ENCODE measurements around the gene HOXA13. TPM values are rescaled to one million over a fixed set of nuclear protein-coding genes. Genes with fewer than 3 reads are reported as not detected.
A peak's percentile ranks its signal among the peaks of the same experiment; 100 is the strongest.

Gene HOXA13
- total RNA-seq, 1 experiment from 2014 or later, result 0.68 TPM

GRCh38 chr7:27173956-27174873 lies 25.7 kb downstream of the HOXA13 start, which contains the start of gene HOXA10:
Gene HOXA10, minus strand, starts transcription at chr7:27174320. Its CDS starts 14 bp downstream, at chr7:27174306.
- peaks cover 2% of the 10 kb centered on the region for H3K27me3 ChIP-seq (replicated peaks; ENCODE audit: control insufficient read depth, insufficient read depth, low read length)
- H3K36me3 ChIP-seq (ENCODE audit: control insufficient read depth, insufficient read depth, low read length), result no peaks in the 10 kb centered on the region
- Mint-ChIP-seq H3K4me3 (ENCODE audit: unreplicated experiment) (peak within 1 kb of the TSS; percentile 74), H3K27ac (ENCODE audit: unreplicated experiment) (no peak within 1 kb of the TSS), H3K9me3 (ENCODE audit: unreplicated experiment) (no peaks in the 10 kb centered on the region), H3K36me3 (ENCODE audit: insufficient read depth, unreplicated experiment) (peaks cover 10% of the 10 kb centered on the region), H3K4me1 (ENCODE audit: low read depth, unreplicated experiment) (peaks cover 11% of the 10 kb centered on the region), H3K27me3 (ENCODE audit: insufficient read depth, unreplicated experiment) (no peaks in the 10 kb centered on the region)
- peak within 1 kb of the TSS; percentile 64 for H3K4me3 ChIP-seq (ENCODE audit: low read depth, low read length)
- H3K9me3 ChIP-seq, result no peaks in the 10 kb centered on the region
- POLR2A ChIA-PET, result no interaction called here
- peak in 1 of 2 experiments; percentile 33 for DNase-seq
- no TSS peak for BruUV-seq (replicated peaks)
- TF ChIP-seq, protein P1, sequence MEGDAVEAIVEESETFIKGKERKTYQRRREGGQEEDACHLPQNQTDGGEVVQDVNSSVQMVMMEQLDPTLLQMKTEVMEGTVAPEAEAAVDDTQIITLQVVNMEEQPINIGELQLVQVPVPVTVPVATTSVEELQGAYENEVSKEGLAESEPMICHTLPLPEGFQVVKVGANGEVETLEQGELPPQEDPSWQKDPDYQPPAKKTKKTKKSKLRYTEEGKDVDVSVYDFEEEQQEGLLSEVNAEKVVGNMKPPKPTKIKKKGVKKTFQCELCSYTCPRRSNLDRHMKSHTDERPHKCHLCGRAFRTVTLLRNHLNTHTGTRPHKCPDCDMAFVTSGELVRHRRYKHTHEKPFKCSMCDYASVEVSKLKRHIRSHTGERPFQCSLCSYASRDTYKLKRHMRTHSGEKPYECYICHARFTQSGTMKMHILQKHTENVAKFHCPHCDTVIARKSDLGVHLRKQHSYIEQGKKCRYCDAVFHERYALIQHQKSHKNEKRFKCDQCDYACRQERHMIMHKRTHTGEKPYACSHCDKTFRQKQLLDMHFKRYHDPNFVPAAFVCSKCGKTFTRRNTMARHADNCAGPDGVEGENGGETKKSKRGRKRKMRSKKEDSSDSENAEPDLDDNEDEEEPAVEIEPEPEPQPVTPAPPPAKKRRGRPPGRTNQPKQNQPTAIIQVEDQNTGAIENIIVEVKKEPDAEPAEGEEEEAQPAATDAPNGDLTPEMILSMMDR (IDR thresholded peaks at IDR 0.05; ENCODE audit: insufficient read depth in 1 of 2, low read depth in 1 of 2, low read length in 1 of 2, severe bottlenecking in 1 of 2, unreplicated experiment in 1 of 2), result no peak
- H3K4me1 ChIP-seq, result peaks cover 12% of the 10 kb centered on the region
- intact Hi-C loops (cut with micrococcal nuclease; ENCODE audit: unreplicated experiment), result no loop called here
- CTCF ChIA-PET, result interaction anchor here (1.1 to 1.6 kb wide), 2 partner anchors 17 to 889 kb away, joined by 4 read pairs; partner anchors contain the start of gene HOXA7

DNA sequence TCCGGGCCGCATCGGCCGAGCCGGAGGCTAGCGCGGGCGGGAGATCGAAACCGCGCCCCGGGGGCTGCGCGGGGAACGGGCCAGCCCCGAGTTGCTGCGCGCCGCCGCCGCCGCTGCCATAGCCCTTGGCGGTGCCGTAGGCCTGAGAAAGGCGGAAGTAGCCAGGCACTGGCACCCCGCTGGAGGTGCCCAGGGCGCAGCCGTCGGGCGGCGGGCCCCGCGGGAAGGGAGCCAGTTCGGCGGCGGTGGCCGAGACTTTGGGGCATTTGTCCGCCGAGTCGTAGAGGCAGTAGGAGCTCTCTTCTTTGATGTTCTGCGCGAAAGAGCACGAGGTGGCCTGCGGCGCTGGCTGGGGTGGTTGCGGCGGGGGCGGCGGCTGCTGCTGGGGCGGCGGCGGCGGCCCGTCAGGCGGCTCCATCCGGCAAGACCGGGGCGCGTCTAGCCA lies 26.4 kb downstream of the HOXA13 start:
- peak; percentile 34 to 62 for DNase-seq
- intact Hi-C loops (cut with micrococcal nuclease; ENCODE audit: unreplicated experiment), result no loop called here
- H3K9me3 Mint-ChIP-seq (ENCODE audit: unreplicated experiment), result no peaks in the 10 kb centered on the region
- H3K4me3 Mint-ChIP-seq (ENCODE audit: unreplicated experiment), result peak overlapping the region; percentile 74
- CTCF ChIA-PET, result interaction anchor here (1.1 to 1.6 kb wide), 2 partner anchors 17 to 889 kb away, joined by 4 read pairs; partner anchors contain the start of gene HOXA7
- peaks cover 14% of the 10 kb centered on the region for H3K36me3 Mint-ChIP-seq (ENCODE audit: insufficient read depth, unreplicated experiment)
- no peak overlapping the region for H3K27ac Mint-ChIP-seq (ENCODE audit: unreplicated experiment)
- Histone ChIP-seq H3K9me3 (no peaks in the 10 kb centered on the region), H3K4me3 (ENCODE audit: low read depth, low read length) (peak overlapping the region; percentile 64), H3K4me1 (peaks cover 12% of the 10 kb centered on the region), H3K36me3 (ENCODE audit: control insufficient read depth, insufficient read depth, low read length) (no peaks in the 10 kb centered on the region), H3K27me3 (replicated peaks; ENCODE audit: control insufficient read depth, insufficient read depth, low read length) (peaks cover 2% of the 10 kb centered on the region)
- TF ChIP-seq, protein P1 (IDR thresholded peaks at IDR 0.05; ENCODE audit: insufficient read depth in 1 of 2, low read depth in 1 of 2, low read length in 1 of 2, severe bottlenecking in 1 of 2, unreplicated experiment in 1 of 2), result no peak
- H3K27me3 Mint-ChIP-seq (ENCODE audit: insufficient read depth, unreplicated experiment), result no peaks in the 10 kb centered on the region
- POLR2A ChIA-PET, result no interaction called here
- peaks cover 11% of the 10 kb centered on the region for H3K4me1 Mint-ChIP-seq (ENCODE audit: low read depth, unreplicated experiment)
- BruUV-seq (replicated peaks), result no TSS peak

DNA sequence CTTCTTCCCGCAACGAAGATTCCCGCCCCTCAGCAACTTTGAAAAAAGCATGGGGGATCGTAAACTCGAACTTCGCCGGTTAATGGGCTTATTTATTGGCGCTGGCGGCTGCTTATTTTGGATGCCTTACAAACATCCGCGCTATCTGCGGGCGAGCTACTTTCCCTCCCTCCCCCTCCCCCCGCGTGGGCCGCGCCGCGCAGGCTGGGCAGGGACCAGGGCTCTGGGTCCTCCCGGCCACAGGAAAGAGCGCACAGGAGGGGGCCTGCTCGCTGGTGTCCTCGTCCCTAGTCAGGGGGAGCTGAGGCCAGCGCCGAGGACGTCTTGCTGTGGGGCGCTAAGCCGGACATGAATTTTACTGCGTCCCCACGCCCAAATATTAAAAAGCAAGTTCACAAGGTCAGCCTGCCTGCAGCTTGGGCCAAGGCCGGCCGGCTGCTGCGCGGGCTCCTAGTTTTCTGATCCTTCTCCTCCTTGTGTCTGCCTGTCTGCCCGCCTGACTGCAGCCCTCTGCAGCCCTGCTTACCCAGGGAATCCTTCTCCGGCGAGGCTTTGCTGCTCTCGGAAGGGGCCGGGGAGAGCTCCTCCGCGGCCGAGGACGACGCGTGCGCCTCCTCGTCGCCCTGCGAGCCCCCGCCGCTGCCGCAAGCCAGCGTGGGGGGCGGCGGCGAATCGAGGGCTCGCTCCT lies 26.9 kb downstream of the HOXA13 start:
- Mint-ChIP-seq H3K27ac (ENCODE audit: unreplicated experiment) (no peak overlapping the region), H3K27me3 (ENCODE audit: insufficient read depth, unreplicated experiment) (no peaks in the 10 kb centered on the region), H3K9me3 (ENCODE audit: unreplicated experiment) (no peaks in the 10 kb centered on the region), H3K4me3 (ENCODE audit: unreplicated experiment) (peak overlapping the region; percentile 74), H3K36me3 (ENCODE audit: insufficient read depth, unreplicated experiment) (peaks cover 16% of the 10 kb centered on the region), H3K4me1 (ENCODE audit: low read depth, unreplicated experiment) (peaks cover 11% of the 10 kb centered on the region)
- no TSS peak for BruUV-seq (replicated peaks)
- TF ChIP-seq, protein P1 (IDR thresholded peaks at IDR 0.05; ENCODE audit: insufficient read depth in 1 of 2, low read depth in 1 of 2, low read length in 1 of 2, severe bottlenecking in 1 of 2, unreplicated experiment in 1 of 2), result no peak
- CTCF ChIA-PET, result interaction anchor here (1.1 to 1.6 kb wide), 2 partner anchors 16 to 888 kb away, joined by 4 read pairs; partner anchors contain the start of gene HOXA7
- Histone ChIP-seq H3K27me3 (replicated peaks; ENCODE audit: control insufficient read depth, insufficient read depth, low read length) (peaks cover 2% of the 10 kb centered on the region), H3K9me3 (no peaks in the 10 kb centered on the region), H3K36me3 (ENCODE audit: control insufficient read depth, insufficient read depth, low read length) (no peaks in the 10 kb centered on the region), H3K4me1 (peaks cover 12% of the 10 kb centered on the region), H3K4me3 (ENCODE audit: low read depth, low read length) (peak overlapping the region; percentile 64)
- intact Hi-C loops (cut with micrococcal nuclease; ENCODE audit: unreplicated experiment), result no loop called here
- peak; percentile 48 to 54 for DNase-seq
- POLR2A ChIA-PET, result interaction anchor here (0.5 kb wide), 1 partner anchor 396 kb away, joined by 3 read pairs; no protein-coding TSS in a partner anchor

Measured in Caco-2 (cell line).